H7 (cell line): ENCODE data around the gene TMPRSS7. TPM values are rescaled to one million over a fixed set of nuclear protein-coding genes. Genes with fewer than 3 reads are reported as not detected.
A peak's percentile ranks its signal among the peaks of the same experiment; 100 is the strongest.
"Not testable (repeated sequence)": the region's sequence is repeated elsewhere in the genome, so short reads cannot be mapped to it uniquely, and the experiment has no call there.

Experiments used
- DNase-seq: peaks from one replicate; pipeline ENCODE4 v3.0.0; 2012
- H3K27me3 ChIP-seq: 2 replicates; pipeline ENCODE4 v1.6.0; 2011; ENCODE audit warnings: mild to moderate bottlenecking, low read length; ENCODE audit not compliant: control insufficient read depth, insufficient read depth
- H3K36me3 ChIP-seq: replicated peaks from 2 replicates; pipeline ENCODE4 v1.5.1; 2011; ENCODE audit warnings: low read length; ENCODE audit not compliant: control insufficient read depth, insufficient read depth
- H3K4me3 ChIP-seq: 2 replicates; pipeline ENCODE4 v1.5.1; 2011; ENCODE audit warnings: low read depth, mild to moderate bottlenecking, control low read depth, low read length, moderate library complexity; ENCODE audit not compliant: insufficient read depth
- total RNA-seq: library from RNA; depleted of rRNA; stranded (reverse); fragments of >200 nt; shearing (Covaris generic); gene quantifications from 2 replicates; pipeline ENCODE4 v1.2.3, GENCODE V29; 2014

TMPRSS7 gene
- total RNA-seq, 1 experiment from 2014 or later, result not detected

DNA sequence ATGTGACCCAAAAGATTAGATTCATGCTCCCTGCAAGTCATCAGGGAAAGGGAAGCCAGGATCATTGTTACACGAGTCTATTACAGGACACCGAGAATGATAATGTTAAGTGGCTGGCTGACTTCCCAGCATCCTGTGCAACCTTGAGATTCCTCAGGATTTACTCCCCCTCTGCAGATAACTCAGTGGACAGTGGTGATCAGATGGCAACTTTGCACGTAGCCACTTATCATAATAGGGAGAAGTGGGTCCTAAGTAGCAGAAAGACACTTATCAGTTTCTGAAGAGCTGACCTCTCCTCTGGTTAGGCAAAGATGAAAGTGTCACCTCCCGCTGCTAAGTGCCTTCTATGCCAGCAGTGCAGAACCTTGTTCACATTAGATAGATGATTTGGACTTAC lies 6.7 kb upstream of the TMPRSS7 start:
- DNase-seq, result no peak
- no peaks in the 10 kb centered on the region for H3K27me3 ChIP-seq
- H3K4me3 ChIP-seq, result no peak overlapping the region
- H3K36me3 ChIP-seq, result no peaks in the 10 kb centered on the region; the same call in 1 of the 2 replicates

DNA sequence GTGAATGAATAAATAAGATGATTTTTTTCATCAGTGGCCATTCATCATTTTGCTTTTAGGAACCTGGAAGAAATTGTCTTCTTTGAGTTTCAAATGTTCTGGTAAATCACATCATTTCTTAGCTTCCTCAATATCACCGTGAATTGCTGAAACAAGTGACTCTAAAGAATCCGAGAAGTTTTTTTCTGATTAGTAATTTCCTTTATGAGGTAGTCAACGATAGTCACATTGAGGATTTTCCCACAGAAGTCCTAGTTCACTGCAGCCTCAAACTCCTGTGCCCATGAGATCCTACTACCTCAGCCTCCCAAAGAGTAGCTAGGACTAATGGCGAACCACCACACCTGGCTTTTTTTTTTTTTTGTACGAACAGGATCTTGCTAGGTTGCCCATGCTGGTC lies 3.6 kb upstream of the TMPRSS7 start:
- no peaks in the 10 kb centered on the region for H3K27me3 ChIP-seq
- no peak for DNase-seq
- H3K4me3 ChIP-seq, result no peak overlapping the region
- H3K36me3 ChIP-seq, result no peaks in the 10 kb centered on the region; the same call in 1 of the 2 replicates

DNA sequence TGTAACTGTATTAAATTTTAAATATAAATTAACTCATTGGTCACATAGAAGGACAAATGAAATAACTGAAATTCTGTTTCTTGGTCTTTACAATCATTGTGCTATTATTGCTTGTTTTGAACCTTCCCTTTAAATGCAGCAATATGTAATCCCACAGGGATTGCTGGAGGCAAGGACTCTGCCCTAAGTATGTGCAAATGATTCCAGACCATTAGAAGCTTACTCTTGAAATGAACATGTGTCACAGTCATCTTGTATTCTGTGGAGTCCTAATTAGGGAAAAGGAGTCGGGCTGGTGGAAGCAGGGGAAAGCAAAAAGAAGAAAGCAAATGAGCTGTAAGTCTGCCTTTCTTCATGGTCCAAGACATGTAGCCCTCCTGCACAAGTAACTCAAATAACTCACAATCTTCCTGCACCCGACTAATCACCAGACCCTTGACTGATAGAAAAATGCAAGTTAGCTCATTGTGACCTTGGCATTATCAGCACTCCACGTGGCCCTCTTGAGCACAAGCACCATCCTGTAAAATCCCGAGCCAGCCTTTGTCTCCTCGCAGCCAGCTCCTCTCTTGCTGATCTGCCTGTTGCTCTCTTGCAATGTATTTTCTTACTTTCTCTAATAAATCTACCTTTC lies 2.3 kb upstream of the TMPRSS7 start:
- Histone ChIP-seq H3K27me3 (no peaks in the 10 kb centered on the region), H3K4me3 (no peak overlapping the region), H3K36me3 (no peaks in the 10 kb centered on the region; the same call in 1 of the 2 replicates)
- DNase-seq, result no peak

DNA sequence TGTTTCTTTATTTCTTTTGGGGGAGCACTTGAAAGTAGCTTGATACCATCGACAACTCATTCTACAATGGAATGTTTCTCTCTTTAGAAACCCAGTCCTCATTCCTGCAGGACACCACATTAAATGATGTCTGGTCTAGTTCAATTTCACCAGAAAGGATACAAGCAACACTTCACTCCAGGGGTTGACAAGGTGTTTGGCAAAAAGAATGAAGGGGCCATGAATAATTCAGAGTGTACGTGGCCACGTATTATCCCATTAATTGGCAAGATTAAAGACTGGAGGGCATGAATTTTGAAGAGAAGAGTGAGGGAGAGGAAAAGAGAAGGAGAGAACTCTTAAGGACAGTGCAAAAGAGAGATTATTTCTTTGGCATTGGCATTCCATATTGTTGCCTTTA lies 705 bp downstream of the TMPRSS7 start:
- H3K4me3 ChIP-seq, result no peak overlapping the region
- DNase-seq, result no peak
- H3K27me3 ChIP-seq, result no peaks in the 10 kb centered on the region
- no peaks in the 10 kb centered on the region; the same call in 1 of the 2 replicates for H3K36me3 ChIP-seq

DNA sequence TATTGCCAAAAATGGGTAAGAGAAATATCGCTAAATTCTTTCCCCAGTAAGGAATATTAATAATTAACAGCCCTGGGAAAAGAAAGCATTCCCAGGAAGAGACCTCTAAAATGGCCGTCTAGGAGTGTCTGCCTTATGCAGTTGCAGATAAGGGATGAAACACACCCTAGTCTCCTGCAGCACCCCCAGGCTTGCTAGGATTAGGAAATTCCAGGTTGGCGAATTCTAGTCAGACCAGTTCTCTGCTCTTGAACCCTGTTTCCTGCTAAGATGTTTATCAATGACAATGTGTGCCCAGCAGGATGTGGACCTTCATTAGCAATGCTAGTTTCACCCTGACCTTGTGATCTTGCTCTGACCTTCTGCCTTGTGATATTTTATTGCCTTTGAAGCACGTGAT lies 2.7 kb downstream of the TMPRSS7 start:
- DNase-seq, H3K4me3 ChIP-seq, H3K36me3 ChIP-seq: not testable (repeated sequence)

DNA sequence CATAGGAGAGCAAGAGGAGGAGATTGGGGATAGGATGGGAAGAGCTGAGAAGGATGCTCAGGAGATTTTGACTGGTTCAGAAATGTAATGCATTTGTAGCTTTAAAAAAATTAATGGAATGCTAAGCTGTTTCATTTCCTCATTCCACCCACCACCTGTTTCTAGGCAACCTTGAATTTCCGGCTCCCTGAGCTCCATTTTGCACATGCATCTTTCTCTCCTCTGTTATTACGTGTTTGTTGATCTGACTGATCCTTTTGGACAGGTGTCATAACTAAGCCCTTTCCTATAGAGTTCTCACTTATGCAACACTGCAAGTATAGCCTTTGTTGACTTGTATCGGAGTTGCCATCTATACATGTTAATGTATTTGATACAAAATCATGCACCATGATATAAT lies 4.3 kb downstream of the TMPRSS7 start:
- DNase-seq, result no peak
- H3K27me3 ChIP-seq, result no peaks in the 10 kb centered on the region
- no peak overlapping the region for H3K4me3 ChIP-seq
- no peaks in the 10 kb centered on the region for H3K36me3 ChIP-seq

More for the DNA sequence above, 2.7 kb downstream of the TMPRSS7 start:
- H3K27me3 ChIP-seq, result not testable (repeated sequence)

DNA sequence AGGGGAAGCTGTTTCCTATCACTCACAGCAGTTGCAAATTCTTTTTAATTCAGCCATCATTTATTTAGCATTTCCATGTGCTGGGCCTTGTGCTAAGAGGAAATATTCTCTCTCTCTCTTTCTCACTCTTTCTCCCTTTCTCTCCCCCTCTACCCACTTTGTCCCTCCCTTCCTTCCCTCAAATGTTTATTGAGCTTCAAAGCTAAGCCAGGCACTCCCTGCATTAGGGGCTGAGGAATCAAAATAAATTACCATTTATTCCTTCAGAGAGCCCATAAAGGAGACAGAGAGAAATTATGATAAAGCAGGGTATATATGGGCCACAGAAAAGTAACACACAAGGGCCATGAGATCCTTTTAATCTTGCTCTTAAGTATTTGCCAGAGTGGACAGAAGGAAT lies 6.8 kb downstream of the TMPRSS7 start:
- no peaks in the 10 kb centered on the region for H3K27me3 ChIP-seq
- no peak overlapping the region for H3K4me3 ChIP-seq
- no peak for DNase-seq
- no peaks in the 10 kb centered on the region for H3K36me3 ChIP-seq

DNA sequence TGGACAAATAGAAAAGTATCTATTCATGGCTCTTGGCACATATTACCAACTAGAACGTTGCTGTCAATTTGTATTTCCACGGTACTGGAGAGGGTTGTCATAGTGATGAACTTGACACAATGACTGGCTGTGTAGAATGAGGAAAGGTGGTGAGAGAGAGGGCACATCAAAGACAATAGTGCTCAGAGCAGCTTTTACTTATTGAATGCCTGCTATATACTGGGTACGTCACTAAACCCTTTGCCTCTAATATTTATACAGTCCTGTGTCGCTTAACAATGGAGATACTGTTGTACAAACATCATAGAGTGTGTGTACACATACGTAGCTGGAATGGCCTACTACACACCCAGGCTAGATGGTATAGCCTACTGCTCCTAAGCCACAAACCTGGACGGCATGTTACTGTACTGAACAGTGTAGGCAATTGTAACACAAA lies 8.3 kb downstream of the TMPRSS7 start:
- no peak overlapping the region for H3K4me3 ChIP-seq
- no peak for DNase-seq
- no peaks in the 10 kb centered on the region for H3K36me3 ChIP-seq
- H3K27me3 ChIP-seq, result no peaks in the 10 kb centered on the region

DNA sequence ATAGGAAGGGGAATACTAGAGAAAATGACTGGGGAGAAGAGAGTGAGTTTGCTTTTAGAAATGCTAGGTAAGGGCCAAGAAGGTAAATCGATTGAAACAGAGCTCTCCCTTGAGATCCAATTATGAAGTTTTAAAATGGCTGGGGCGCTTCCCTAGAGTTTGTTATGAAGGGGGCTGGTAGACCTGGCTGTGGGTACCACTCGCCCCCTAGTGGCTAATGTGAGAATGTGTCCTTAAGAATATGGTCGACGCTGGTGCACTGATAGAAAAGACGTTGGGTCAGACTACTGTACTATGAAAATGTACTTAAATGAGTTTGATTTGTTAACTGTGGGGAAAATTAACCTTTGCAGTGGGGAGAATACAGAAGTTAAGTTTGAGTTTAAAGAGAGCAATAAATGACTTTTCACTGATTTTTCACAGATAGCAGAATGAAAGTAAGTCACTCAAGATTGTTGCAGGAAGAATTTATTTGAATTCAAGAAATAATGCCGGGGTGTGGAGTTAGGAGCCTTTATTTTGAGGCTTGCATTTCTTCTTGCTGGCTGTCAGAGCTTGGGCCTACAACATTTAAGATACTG lies 9.2 kb downstream of the TMPRSS7 start:
- peak; percentile 63 for DNase-seq
- Histone ChIP-seq H3K36me3 (no peaks in the 10 kb centered on the region), H3K27me3 (no peaks in the 10 kb centered on the region), H3K4me3 (no peak overlapping the region)

DNA sequence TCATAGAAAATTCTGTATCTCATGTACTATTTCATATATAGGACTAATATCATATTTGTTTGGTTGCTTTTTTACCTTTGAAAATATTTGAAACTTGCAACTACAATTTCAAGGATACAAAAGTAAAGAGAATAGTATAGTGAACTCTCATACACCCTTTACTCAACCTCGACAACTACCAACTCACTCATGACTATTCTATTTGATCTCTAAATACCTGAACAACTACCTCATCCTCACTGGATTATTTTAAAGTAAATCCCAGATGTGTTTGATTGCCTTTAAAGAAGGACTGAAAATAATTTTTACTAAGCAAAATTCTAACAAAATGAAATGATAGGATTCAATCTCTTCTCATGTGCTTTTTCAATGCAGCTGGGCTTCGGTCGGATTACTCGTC lies 12.1 kb downstream of the TMPRSS7 start:
- H3K36me3 ChIP-seq, result no peaks in the 10 kb centered on the region
- H3K27me3 ChIP-seq, result no peaks in the 10 kb centered on the region
- no peak overlapping the region for H3K4me3 ChIP-seq
- DNase-seq, result no peak

DNA sequence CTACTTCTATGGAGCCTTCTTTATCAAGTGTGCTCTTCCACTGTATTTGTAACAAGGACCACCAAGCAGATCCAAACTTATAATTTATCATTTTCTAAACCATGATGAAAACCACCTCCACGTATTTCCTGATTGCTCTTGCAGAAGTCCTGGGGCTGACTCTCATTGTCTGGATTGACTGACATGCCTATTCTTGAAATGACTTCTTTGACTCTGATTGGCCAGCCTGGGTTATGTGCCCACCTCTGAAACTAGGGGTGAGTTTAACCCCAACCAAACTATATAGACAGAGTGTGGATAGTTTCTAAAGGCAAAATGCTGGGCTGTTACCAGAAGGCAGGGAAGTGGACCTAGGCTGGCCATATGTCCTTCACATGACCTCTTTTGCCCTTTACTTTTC lies 12.7 kb downstream of the TMPRSS7 start:
- Histone ChIP-seq H3K4me3 (no peak overlapping the region), H3K36me3 (no peaks in the 10 kb centered on the region), H3K27me3 (no peaks in the 10 kb centered on the region)
- no peak for DNase-seq

DNA sequence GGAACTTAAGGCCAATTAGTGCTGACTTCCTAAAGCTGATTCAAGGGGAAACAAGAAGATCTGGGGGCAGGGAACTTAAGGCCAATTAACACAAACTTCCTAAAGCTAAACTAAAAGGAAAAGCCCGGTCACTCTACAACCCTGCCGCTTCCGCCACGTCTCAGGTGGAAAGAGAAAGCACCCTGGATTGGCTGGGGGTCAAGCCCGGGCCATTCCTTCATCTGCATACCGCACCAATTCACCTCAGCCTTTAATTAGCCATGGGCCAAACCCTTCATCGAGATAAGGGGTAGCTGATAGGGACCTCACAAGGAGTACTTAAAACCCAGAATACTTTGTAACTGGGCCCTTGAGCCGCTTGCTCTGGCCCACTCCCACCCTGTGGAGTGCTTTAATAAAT lies 14.4 kb downstream of the TMPRSS7 start:
- no peaks in the 10 kb centered on the region for H3K27me3 ChIP-seq
- H3K4me3 ChIP-seq, result no peak overlapping the region
- DNase-seq, result no peak
- no peaks in the 10 kb centered on the region for H3K36me3 ChIP-seq

DNA sequence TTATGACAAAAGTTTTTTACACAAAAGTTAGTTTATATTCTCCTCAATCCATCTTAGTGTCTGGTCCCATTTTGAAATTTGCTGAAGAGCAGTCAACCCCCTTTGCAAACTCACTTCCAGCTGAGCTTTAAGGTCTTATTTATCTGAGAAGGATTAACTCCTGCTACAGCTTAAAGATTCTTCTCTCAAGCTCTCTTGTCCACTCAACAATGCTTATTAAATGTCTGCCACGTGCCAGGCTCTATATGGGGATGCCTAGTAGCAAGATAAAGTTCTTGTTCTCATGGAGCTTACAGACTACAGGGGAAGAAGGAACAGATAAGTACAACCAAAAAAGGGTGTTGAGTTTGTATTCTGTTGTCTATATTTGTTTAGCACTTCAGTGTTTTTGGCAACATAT lies 18.7 kb downstream of the TMPRSS7 start:
- Histone ChIP-seq H3K36me3 (no peaks in the 10 kb centered on the region), H3K27me3 (no peaks in the 10 kb centered on the region), H3K4me3 (no peak overlapping the region)
- DNase-seq, result no peak

DNA sequence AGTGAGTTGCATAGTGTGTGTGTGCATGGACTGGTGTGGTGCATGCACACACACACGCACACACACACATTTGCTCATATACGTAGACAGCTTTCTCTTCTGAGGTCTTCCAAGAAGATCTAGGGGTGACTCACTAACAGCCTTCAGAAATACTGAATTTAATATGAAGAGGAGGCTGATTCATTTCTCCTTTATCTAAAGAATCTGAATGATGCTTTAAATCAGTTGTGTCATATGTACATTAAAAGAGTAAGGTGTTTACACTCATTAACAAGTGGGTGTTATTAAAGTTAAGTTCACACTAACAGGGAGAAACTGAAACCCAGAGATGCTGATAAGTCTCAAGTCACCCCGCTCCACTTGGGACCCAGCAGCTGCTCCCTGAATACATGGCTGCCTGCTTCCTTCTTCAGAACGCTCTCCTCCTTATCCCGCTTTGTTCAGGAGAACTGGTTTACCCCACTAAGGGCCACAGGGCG lies 22.0 kb downstream of the TMPRSS7 start:
- no peaks in the 10 kb centered on the region for H3K36me3 ChIP-seq

DNA sequence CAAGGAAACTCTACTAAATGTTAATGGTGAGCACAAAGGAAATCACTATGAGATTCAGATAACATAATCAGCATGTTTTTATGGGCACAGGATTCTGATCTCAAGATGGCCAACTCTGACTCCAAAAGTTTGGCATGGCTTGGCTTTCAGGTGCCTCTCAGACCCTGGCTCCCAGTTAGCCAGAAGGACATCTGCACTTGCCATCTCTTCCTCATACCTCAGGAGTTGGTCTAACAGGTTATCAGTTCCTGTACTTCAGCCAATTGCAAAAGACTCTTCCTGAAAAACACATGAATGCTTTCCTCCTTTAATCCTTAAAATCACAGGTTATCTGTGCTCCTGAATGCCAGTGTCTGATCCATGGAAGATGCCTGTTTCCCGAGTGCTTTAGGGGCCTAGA lies 25.0 kb downstream of the TMPRSS7 start:
- Histone ChIP-seq H3K4me3 (no peak overlapping the region), H3K36me3 (no peaks in the 10 kb centered on the region), H3K27me3 (no peaks in the 10 kb centered on the region)
- no peak for DNase-seq

More for the DNA sequence above, 22.0 kb downstream of the TMPRSS7 start:
- DNase-seq, result no peak
- no peaks in the 10 kb centered on the region for H3K27me3 ChIP-seq
- H3K4me3 ChIP-seq, result no peak overlapping the region
